Effector CD8-positive, alpha-beta T cell (primary cell): ENCODE data around the gene RNF11.

Experiments used
- DNase-seq: peaks from one replicate; lab custom pipeline; 2025; lab: John Stamatoyannopoulos, UW

Gene RNF11

DNA sequence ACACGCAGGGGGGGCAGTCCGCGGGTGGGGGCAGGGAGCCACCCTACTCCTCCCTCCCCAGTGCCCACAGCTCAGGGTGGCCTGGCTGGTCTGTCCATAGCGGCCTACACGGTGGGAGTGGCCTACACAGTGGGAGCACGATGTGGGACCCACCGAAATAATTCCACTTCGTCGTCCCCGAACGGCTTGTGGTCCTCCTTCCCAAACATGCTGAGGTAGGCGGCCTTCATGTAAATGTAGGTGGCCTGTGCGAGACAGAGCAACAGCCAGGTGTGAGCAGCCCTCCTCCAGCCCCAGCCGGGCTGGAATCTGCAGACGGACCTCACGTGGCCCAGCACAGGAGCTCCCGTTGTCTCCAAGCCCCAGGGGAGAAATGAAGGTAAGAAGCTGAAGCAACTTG lies 59.9 kb downstream of the RNF11 start:
- no peak for DNase-seq

DNA sequence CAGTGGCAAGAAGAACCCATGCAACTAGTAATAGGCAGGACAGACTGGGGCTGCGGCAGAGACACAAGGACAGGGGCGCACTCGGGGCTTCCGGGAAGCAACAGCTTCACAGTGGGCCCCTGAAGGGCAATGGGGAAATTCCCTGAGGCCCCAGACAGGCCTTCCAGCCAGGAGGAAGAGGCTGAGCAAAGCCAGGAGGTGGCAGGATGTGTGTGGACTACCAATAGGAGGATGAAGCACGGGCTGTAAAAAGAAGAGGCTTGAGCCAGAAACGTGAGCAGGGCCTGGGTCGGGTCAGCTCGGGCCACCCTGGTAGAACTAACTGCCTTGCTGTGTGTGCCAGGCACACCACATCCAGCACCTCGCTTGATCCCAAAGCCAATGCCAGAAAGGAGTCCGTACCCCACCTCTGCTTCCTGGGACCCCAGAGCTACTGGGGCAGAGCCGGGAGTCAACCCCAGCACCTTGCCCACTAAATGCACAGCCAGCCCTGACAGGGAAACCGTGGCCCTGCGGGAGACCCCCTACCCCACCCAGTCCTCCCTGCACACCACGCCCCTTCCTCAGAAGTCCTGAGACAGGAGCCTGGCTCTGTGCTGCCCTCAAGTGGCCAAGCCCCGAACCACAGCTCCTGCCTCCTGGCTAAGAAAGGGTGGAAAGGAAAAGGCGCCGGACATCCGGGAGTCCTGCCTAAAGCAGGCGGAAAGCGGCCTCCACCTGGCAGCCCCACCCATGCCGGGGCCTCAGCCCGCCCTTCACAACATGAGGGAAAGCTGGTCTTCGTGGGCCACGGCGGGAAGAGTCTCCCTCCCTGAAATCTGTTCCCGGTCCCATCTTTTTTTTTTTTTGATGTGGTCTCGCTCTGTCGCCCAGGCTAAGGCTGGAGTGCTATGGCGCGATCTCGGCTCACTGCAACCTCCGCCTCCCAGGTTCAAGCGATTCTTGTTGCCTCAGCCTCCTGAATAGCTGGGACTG lies 60.6 kb downstream of the RNF11 start:
- DNase-seq = peak; percentile 55

DNA sequence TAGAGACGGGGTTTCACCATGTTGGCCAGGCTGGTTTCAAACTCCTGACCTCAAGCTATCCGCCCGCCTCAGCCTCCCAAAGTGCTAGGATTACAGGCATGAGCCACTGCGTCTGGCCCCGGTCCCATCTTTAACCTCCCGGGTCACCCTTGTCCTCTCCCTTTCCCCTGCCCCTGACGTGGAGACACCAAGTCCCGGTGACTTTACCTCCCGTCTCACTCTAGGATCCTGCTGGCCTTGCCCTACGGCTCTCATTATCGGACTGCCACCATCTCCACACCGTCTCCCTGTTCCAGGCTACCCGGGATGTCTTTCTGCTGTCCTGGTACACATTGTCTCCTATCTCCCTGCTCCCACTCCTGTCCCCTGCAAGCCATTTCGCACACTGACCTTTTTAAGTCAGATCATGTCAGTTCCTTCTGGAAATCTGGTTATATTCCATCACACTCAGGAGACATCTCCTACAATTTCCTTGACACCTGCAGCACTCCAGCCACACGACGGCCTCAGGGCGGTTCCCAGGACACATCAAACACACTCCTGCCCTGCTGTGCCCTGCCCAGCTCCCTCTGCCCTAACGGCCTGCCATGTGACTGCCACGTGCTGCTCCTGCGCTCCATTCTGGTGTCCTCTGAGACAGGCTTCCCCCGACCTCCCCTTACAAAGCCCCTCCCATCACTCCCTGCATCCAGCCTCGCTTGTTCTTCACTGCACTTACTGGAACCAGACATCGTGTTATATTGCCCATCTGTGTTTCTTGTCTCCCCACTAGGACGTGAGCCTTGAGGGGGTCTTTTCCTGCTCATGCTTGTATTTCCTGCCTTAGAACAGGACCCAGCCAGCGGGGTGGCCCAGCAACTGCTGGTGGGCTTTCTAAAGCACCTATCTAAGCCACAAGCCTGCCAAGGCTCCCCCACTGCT lies 61.6 kb downstream of the RNF11 start:
- no peak for DNase-seq

DNA sequence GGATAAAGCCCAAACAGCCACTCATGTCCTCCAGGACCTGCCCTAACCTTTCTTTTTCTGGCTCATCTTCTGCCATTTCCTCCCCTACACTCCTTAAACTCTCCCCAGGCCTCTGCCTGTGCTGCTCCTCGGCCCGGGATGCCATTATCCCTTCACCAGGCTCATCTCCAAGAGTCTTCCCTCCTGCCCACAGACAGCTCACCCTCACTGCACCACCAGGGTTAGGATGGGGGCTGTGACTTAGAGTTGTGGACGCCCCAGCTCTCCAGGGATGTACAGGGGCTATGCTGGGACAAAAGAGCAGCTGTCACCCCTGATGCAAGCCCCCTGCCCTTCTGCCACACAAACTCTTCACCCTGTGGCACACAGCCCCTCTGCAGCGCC lies 62.2 kb downstream of the RNF11 start:
- DNase-seq = no peak

DNA sequence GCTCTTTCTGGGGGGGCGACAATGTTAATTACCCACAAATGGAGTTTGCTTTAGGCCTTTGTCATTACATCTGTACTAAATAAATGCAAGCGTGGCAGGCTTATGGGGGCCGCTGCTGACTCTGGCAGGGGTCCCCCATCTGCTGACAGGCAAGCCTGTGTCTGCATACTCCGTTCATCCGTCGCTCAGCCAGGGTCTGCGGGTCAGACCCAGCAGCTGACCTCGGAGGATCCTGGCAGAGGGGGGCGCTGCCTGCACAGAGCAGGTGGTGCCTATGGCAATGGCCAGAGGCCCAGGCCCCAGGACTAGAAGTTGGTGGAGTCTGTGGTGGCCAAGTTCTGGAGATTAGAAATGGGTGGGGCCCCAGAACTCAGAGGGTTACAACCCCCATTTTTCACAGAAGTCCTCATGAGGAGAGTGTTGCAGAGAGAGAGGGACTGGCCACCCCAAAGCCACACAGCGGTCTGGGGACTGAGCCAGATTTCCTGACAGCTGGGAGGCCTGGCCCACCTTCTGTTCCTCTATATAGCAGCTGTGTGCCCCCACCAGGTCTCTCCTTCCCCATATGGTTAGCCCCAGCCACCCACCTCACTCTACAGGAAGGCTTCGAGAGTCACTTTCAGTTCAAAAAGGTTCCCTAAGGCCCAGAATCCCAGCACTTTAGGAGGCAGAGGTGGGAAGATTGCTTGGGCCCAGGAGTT lies 63.3 kb downstream of the RNF11 start:
- no peak for DNase-seq

DNA sequence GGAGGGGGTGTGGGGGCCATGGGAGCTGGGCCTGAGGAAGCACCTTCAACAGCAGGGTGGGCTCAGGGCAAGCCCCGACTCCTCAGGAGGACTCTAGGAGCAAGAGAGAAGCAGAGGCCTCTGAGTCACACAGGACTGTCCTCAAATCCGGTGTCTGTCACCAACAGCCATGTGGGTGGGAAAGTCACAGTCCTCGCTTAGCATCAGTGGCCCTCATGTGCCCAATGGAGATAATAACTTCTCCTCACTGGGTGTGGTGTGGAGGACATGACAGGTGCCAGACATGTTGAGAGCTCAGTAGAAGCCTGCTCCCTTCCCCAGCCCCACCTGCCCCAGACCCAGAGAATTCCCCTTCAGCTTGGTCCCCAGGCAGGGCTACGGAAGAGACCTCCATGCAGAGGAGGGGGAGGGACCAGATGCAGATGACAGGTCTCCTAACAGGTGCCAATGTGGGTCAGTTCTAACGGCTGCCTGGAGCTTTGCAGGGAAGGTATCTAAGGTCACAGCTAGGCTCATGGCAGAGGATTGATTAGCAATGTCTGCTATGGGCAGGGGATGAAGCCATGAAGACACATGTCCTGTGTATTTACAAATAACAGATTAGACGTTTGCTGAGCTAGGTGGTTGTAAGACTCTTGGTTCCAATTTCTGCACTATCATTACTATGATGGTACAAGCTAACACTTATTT lies 64.1 kb downstream of the RNF11 start:
- no peak for DNase-seq

DNA sequence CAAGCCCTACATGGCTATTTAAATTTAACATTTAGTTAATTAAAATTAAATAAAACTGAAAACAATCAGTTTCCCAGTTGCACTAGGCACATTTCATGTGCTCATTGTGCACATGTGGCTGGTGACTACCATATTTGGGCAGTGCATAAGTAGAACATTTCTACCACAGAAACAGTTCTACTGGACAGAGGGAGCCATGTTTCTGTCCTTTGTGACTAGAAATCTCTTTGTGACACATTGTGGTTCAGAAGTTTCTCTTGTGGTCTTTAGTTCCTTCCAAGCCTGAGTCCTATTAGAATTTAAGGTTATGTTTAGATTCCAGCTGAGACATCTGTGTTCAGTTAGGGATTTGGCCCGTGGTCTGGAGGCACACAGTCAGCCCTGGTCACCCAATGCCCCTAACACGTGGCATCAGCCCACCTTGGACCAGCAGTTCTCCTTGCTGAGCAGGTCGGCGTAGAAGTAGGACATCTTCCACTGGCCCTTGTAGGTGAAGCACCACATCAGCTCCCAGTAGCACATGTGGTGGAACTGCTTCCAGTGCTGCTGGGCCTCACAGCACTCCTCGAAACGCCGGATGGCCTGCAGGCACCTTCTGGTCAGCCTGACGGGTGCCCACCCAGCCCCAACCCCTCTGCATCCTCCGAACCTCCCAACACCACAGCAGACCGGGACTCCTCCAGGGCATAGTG lies 65.2 kb downstream of the RNF11 start:
- DNase-seq = no peak

DNA sequence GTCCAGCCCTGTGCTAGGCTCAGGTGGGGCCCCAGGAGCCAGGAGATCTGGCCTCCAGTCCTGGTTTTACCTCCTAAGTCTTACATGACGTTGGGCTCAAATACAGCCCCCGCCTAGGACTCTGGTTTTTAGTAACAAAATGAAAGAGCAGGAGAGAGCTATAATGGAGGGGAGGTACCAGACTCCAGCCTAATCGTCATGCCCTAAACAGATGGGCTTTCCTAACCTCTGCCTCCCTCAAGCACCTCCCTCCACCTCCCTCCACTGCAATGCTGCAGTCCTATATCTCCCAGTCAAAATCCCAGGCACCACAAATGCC lies 65.7 kb downstream of the RNF11 start:
- no peak for DNase-seq

DNA sequence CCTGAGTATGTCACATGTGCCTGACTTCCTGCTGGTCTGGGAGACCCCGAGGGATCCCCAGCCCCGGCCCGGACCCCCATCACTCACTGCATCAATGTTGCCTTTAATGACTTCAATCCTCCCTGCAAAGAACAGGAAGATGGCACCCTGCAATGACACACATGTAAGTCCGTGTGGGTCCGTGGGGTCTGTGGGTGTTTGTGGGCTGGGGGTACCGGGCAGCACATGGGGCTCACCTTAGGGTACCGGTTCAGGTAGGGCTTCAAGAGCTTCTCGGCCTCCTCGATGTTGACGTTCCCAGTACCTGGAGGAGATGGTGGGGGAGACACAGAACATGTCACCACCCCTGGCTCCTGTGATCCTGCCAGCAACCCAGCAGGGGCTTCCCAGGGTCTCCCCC lies 66.2 kb downstream of the RNF11 start:
- no peak for DNase-seq

DNA sequence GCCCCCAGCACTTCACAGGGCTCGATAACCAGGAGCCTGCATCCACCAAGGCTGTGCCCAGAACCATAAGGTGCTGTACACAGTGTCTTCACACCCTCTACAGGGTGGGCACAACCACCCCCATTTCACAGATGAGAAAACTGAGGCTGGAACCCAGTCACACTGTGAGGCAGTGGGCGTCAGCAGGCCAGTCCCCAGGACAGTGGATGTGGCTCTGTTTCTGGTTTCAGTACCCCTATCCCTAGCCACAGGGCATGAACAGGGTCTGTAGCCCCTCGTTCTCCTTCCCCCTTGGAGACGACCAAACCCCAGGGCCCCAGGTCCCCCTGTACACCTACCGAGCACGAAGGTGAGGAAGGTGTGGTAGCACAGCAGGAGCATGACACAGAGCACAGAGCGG lies 66.7 kb downstream of the RNF11 start:
- no peak for DNase-seq

DNA sequence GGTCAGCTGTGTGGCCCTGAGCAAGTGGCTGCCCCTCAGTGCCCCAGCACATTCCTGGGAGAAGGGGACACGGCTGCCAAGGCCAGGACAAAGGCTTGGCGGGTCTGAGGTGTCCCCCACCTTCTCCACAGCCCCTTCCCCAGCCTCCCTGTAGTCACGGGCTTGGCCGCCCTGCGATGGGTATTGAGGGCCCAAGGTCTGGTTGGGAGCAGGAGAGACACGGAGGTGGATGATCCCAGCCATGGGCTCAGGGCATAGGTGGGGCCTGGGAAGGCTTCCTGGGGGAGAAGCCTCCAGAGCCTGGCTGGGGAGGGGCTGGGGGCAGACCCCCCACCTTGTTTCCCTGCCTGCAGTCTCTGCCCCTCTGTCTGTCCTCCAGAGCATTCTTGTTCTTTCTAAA lies 67.2 kb downstream of the RNF11 start:
- no peak for DNase-seq

DNA sequence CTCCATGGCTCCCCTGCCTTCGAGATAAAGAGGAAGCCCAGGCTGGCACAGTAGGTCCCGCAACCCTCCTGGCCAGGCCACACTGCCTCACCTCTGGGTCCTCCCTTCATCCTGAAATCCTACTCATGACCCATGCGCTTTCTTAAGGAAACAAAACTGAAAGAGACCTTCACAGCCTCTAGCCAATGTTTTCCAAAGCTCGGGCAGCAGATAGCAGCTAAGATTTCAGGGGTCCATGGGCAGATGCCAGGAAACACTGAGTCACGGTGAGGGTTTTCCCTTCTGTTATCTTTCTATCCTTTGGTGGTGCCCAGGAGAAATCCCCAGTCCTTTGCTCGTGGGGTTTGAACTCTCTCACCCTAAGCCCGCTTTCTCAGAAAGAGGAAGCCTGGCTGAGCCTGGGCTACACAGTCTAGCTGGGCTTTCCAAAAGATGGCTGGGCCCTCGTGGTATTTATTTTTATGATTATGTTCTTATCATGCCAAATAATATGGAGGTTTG lies 67.7 kb downstream of the RNF11 start:
- no peak for DNase-seq

DNA sequence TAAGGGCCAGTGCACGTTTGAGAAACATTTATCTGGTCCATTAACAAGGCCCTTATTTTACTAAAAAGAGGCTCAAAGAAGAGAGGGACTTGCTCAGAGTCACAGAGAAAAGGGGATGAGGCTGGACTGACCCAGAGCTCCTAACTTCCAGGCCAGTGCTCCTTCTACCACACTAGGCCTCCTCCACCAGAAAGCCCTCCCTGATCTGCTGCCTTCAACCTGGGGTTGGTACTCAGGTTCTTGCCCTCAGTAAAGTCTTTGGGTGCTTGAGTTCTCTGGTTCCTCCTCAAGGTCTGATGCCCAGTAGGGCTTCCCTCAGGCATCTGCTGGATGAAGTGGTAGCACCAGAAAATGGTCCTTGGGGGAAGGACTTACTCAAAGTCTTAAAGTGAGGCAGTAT lies 68.3 kb downstream of the RNF11 start:
- no peak for DNase-seq

DNA sequence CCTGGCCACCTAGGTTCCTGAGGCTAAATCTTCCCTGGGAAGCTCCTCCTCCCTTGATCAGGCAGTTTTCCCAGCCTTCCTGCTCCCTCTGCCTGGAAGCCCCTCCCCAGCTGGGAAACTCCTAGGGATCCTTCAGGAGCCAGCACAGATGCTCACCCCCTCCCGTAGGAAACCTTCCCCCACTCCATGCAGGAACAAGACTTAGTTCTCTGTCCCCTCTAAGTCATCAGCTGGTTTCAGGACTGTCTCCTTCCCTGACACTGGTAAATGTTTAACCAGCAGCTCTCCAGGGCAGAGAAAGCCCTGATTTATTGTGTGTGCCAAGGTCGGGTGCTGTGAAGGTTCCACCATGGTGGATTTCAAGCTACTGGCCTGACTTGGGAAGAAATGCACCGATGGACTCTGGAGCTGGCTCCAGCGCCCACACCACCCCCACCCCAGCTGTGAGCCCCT lies 69.3 kb downstream of the RNF11 start:
- no peak for DNase-seq

DNA sequence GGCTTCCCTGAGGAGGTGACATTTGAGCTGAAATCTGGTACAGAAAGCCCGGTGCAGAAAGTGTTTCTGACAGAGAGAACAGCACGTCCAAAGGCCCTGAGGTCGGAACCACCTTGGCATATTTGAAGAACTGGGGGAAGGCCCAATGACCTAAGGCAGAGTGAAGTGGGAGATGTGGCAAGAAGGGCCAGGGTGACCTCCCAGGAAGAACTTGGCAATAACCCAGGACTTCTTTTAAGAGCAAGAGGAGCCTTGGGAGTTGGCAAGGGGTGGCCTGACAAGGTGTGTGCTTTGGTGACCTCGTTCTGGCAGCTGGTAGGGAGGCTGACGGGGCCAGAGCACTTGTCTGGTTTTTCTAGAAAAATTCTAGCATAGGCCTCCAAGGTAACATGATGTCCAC lies 70.9 kb downstream of the RNF11 start:
- DNase-seq = no peak

DNA sequence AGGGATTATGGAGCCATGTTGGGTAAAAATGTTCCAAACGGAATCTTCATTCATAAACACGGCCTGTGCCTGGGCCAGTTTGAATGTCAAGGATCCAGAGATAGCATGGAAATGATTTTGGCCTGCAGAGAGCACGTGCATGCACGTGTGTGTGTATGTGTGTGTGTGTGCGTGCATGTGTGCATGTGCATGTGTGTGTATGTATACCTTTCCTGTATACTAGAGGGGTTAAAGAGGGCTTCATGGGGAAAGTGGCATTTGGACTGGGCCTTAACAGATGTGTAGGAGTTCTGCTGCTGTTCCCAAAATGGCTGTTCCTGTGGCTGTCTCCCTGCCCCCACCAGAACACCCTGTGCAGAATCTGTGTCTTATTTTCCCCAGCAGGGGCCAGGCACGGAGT lies 72.6 kb downstream of the RNF11 start:
- DNase-seq = no peak

DNA sequence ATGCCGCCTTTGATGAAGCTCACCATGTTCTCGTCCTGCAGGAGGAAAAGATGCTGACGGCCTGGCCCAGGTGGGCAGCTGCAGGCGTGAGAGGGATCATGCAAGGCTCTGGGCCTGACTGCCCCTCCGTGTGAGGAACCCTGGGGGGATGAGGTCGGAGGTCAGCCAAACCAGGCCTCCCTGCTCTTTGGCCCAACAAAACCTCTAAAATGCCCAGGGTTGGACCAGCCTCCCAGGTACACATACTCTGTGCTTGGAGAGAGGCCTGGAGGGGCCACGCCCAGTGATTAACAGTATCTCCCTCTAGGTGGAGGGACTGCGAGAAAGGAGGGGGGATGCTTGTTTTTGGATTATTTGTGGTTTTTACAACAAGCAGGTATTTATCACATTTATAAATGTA lies 73.2 kb downstream of the RNF11 start:
- no peak for DNase-seq

DNA sequence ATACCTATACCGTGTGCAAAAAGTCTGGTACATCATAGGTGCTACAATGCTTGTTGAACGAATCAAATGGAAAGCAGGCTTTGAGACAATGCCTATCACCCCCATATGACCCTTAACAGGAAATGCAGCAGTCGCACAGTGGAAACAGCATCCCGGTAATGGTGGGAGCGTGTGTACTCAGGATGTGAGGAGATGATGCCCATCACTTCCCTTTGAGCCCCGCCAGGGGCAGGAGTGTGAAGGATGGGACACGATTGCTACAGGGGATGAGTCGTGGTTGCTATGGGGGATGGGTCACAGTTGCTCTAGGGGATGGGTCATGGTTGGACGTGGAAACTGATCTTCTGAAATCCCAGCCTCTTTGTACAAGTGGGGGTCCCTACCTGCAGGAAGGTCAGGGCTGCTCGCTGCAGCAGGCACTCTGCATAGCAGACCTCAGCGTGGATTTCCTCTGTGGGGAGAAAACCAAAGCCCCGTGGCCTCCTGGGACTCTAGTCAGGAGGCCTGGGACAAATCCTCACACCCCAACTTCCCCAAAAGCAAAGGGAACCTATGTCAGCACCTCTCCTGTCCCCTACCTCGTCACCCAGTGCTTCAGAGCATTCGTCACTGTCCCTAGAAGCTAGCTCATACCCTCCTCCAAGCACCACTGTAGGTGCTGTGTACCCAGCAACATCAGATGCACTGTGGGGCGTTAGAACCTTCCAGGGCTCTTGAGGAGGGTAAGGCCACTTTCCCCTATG lies 75.0 kb downstream of the RNF11 start:
- no peak for DNase-seq

DNA sequence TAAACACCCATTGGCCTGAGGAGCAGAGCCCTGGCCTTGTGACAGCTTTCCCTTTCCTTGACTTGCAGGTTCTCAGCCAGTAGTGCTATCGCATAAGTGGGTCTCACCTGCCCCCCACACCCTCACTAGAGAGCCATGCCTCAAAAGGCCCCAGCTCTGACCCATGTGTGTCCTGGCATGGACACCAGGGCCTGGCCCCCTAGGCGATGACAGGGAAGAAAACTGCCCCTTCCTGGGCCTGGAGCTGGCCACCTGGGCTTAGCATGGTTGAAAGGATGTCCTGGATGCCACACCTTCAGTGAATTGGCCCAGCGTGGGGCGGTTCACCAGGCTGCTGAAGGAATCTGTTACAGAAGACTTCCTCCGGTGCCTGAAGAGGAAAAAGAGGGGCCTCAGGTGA lies 75.8 kb downstream of the RNF11 start:
- DNase-seq = no peak

DNA sequence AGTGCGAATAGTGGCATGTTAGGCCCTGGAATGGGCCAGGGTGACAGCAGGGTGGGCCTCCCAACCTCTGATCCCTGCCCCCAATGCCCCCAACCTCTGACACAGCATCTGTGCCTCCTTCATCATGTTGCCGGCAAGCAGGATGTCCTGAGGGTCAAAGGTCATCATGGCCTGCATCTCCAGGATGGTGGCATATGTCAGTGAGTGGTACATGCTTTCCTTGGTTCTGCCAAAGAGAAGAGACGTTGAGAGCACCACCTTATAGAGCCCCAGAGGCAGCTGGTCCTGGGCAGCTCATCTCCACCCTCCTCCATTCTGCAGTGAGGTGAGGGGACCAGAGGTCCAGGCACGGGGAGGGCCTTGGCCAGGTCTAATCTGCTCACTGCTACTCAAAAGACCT lies 76.6 kb downstream of the RNF11 start:
- no peak for DNase-seq
